ENCODE data around the gene NKAIN4. TPM values are rescaled to one million over a fixed set of nuclear protein-coding genes. Genes with fewer than 3 reads are reported as not detected.

Gene NKAIN4
- total RNA-seq, 1 donor from 2014 or later = 1.1 TPM

GRCh38 chr20:63283397-63284082 lies 29.3 kb upstream of the NKAIN4 start:
- H3K27me3 ChIP-seq (ENCODE audit: control insufficient read depth, insufficient read depth, low read length) = no peaks in the 10 kb centered on the region
- FAIRE-seq = no peak
- no peak for DNase-seq (ENCODE audit: low read depth)
- H3K36me3 ChIP-seq (ENCODE audit: control insufficient read depth, insufficient read depth, low read length) = peaks cover 30% of the 10 kb centered on the region
- no peak for TF ChIP-seq CTCF (IDR thresholded peaks at IDR 0.05; ENCODE audit: insufficient read depth, low read length, severe bottlenecking)
- H3K4me3 ChIP-seq (ENCODE audit: low read depth, low read length) = no peak overlapping the region

- TF ChIP-seq CTCF (IDR thresholded peaks at IDR 0.05; ENCODE audit: insufficient read depth, low read length, severe bottlenecking) = no peak
- no peak overlapping the region for H3K4me3 ChIP-seq (ENCODE audit: low read depth, low read length)
- peaks cover 34% of the 10 kb centered on the region for H3K36me3 ChIP-seq (ENCODE audit: control insufficient read depth, insufficient read depth, low read length)
- DNase-seq (ENCODE audit: low read depth) = no peak
- no peaks in the 10 kb centered on the region for H3K27me3 ChIP-seq (ENCODE audit: control insufficient read depth, insufficient read depth, low read length)
- no peak for FAIRE-seq
These were observed 28.7 kb upstream of the NKAIN4 start for GRCh38 chr20:63282946-63283345.

- no peak for TF ChIP-seq CTCF (IDR thresholded peaks at IDR 0.05; ENCODE audit: insufficient read depth, low read length, severe bottlenecking)
- DNase-seq (ENCODE audit: low read depth) (no peak), FAIRE-seq (no peak)
- Histone ChIP-seq H3K4me3 (ENCODE audit: low read depth, low read length) (no peak overlapping the region), H3K36me3 (ENCODE audit: control insufficient read depth, insufficient read depth, low read length) (peaks cover 38% of the 10 kb centered on the region), H3K27me3 (ENCODE audit: control insufficient read depth, insufficient read depth, low read length) (no peaks in the 10 kb centered on the region)
These were observed 27.7 kb upstream of the NKAIN4 start for GRCh38 chr20:63281742-63282665.

GRCh38 chr20:63280929-63281545 lies 26.8 kb upstream of the NKAIN4 start:
- no peak for FAIRE-seq

GRCh38 chr20:63280371-63280770 lies 26.1 kb upstream of the NKAIN4 start:
- Histone ChIP-seq H3K36me3 (ENCODE audit: control insufficient read depth, insufficient read depth, low read length) (peaks cover 41% of the 10 kb centered on the region), H3K4me3 (ENCODE audit: low read depth, low read length) (no peak overlapping the region), H3K27me3 (ENCODE audit: control insufficient read depth, insufficient read depth, low read length) (no peaks in the 10 kb centered on the region)
- no peak for TF ChIP-seq CTCF (IDR thresholded peaks at IDR 0.05; ENCODE audit: insufficient read depth, low read length, severe bottlenecking)
- DNase-seq (ENCODE audit: low read depth) (no peak), FAIRE-seq (no peak)

More at GRCh38 chr20:63280929-63281545, 26.8 kb upstream of the NKAIN4 start:
- no peak overlapping the region for H3K4me3 ChIP-seq (ENCODE audit: low read depth, low read length)
- H3K36me3 ChIP-seq (ENCODE audit: control insufficient read depth, insufficient read depth, low read length) = peaks cover 42% of the 10 kb centered on the region
- peak; percentile 34 for TF ChIP-seq CTCF (IDR thresholded peaks at IDR 0.05; ENCODE audit: insufficient read depth, low read length, severe bottlenecking)
- no peak for DNase-seq (ENCODE audit: low read depth)
- H3K27me3 ChIP-seq (ENCODE audit: control insufficient read depth, insufficient read depth, low read length) = no peaks in the 10 kb centered on the region

Data from bronchial epithelial cell (primary cell).